Endothelial cell of umbilical vein (primary cell): Measurements from ENCODE around the gene GALNT2. TPM values are rescaled to one million over a fixed set of nuclear protein-coding genes. Genes with fewer than 3 reads are reported as not detected.

Experiments
- BruUV-seq: library from RNA; stranded (reverse); fragments of 400-500 nt; replicated peaks from 2 replicates; lab custom pipeline; 2021; lab: Mats Ljungman, UMichigan
- CTCF ChIA-PET: fragments of 300-600, 350-600 bp; sonication (Branson Sonifier 250); formaldehyde crosslinking; loops from one replicate; lab custom pipeline; 2021; ENCODE audit warnings: antibody characterized with exemption, inconsistent platforms; lab: Charles Lee
- POLR2A ChIA-PET: fragments of 300-600, 350-600 bp; sonication (Branson Sonifier 250); formaldehyde crosslinking; loops from one replicate; lab custom pipeline; 2021; ENCODE audit warnings: antibody characterized with exemption, inconsistent platforms; lab: Charles Lee
- DNase-seq: peaks from one replicate; pipeline ENCODE4 v3.0.0-alpha.2; 2011; ENCODE audit warnings: low read depth, low spot score
- FAIRE-seq: peaks from 2 replicates; lab custom pipeline; 2011; peaks lifted over from hg19 to GRCh38; lab: Jason Lieb, UNC
- H2AFZ ChIP-seq: 2 replicates; pipeline ENCODE4 v1.6.0; 2012; ENCODE audit warnings: low read depth, low read length, control low read depth, inconsistent platforms
- H3K27ac ChIP-seq: 2 replicates; pipeline ENCODE4 v1.5.1; 2011; ENCODE audit warnings: low read depth, mild to moderate bottlenecking, control low read depth, low read length, moderate library complexity; ENCODE audit not compliant: insufficient read depth
- H3K27me3 ChIP-seq, 2 experiments: 2 replicates each; pipeline versions ENCODE4 v1.6.0 to v1.6.1; 2011; ENCODE audit warnings: low read length in 2 of 2, mixed read lengths in 1 of 2; ENCODE audit not compliant: control insufficient read depth in 2 of 2, insufficient read depth in 2 of 2
- H3K36me3 ChIP-seq, 2 experiments: 2 replicates in 1 of 2; 3 replicates in 1 of 2; pipeline ENCODE4 v1.5.1; 2011; ENCODE audit warnings: low read length in 2 of 2, mild to moderate bottlenecking in 1 of 2, moderate library complexity in 1 of 2; ENCODE audit not compliant: control insufficient read depth in 2 of 2, insufficient read depth in 2 of 2; ENCODE audit errors: extremely low read depth in 1 of 2
- H3K4me1 ChIP-seq: 3 replicates; pipeline ENCODE4 v1.5.1; 2011; ENCODE audit warnings: mild to moderate bottlenecking, low read length; ENCODE audit not compliant: control insufficient read depth, insufficient read depth; ENCODE audit errors: extremely low read depth
- H3K4me2 ChIP-seq: 2 replicates; pipeline ENCODE4 v1.6.1; 2011; ENCODE audit warnings: low read length, control low read depth, mixed read lengths; ENCODE audit not compliant: insufficient read depth
- H3K4me3 ChIP-seq, 3 experiments: fragments of 200-600 bp in 1 of 3; sonication (generic), shearing (Covaris generic) in 1 of 3; replicated peaks in 1 of 3; 2 replicates each; pipeline ENCODE4 v1.5.1; 2011 to 2016; ENCODE audit warnings: control low read depth in 3 of 3, low read length in 3 of 3, mild to moderate bottlenecking in 2 of 3, inconsistent platforms in 1 of 3, low read depth in 1 of 3, moderate library complexity in 1 of 3; ENCODE audit not compliant: insufficient read depth in 1 of 3
- H3K79me2 ChIP-seq: 2 replicates; pipeline ENCODE4 v1.6.0; 2012; ENCODE audit warnings: low read length, inconsistent platforms; ENCODE audit not compliant: control insufficient read depth, insufficient read depth
- H3K9ac ChIP-seq: replicated peaks from 2 replicates; pipeline ENCODE3; 2011; ENCODE audit warnings: low read length, control low read depth; ENCODE audit not compliant: insufficient read depth; ENCODE audit errors: extremely low read depth
- H3K9me1 ChIP-seq: replicated peaks from 3 replicates; pipeline ENCODE4 v1.6.0; 2011; ENCODE audit warnings: mild to moderate bottlenecking, low read length; ENCODE audit not compliant: control insufficient read depth, insufficient read depth; ENCODE audit errors: extremely low read depth
- H3K9me3 ChIP-seq: replicated peaks from 2 replicates; pipeline ENCODE4 v1.5.1; 2012; ENCODE audit warnings: low read length, inconsistent platforms; ENCODE audit not compliant: control insufficient read depth, insufficient read depth
- H4K20me1 ChIP-seq: replicated peaks from 2 replicates; pipeline ENCODE3; 2011; ENCODE audit warnings: mild to moderate bottlenecking, low read length; ENCODE audit not compliant: control insufficient read depth, insufficient read depth; ENCODE audit errors: extremely low read depth
- EZH2 ChIP-seq: IDR thresholded peaks from 2 replicates; pipeline ENCODE4 v1.6.1; 2012; ENCODE audit warnings: borderline replicate concordance, low read depth, mild to moderate bottlenecking, moderate library complexity, low read length, inconsistent platforms; ENCODE audit not compliant: severe bottlenecking
- FOS ChIP-seq: IDR thresholded peaks from 2 replicates; pipeline ENCODE4 v1.6.1; 2011; ENCODE audit warnings: mild to moderate bottlenecking, low read length, moderate library complexity, borderline replicate concordance; ENCODE audit not compliant: insufficient read depth
- GATA2 ChIP-seq: IDR thresholded peaks from 2 replicates; pipeline ENCODE4 v1.7.0; 2011; ENCODE audit warnings: low read depth, mild to moderate bottlenecking, moderate library complexity, mixed read lengths, low read length; ENCODE audit not compliant: insufficient read length, insufficient read depth
- JUN ChIP-seq: IDR thresholded peaks from 2 replicates; pipeline ENCODE4 v1.6.1; 2011; ENCODE audit warnings: borderline replicate concordance, low read depth; ENCODE audit not compliant: insufficient read length, insufficient read depth
- MYC ChIP-seq: IDR thresholded peaks from one replicate; pipeline ENCODE4 v1.6.1; 2011; ENCODE audit warnings: mild to moderate bottlenecking, low read depth, low read length
- POLR2A ChIP-seq: IDR thresholded peaks from 2 replicates; pipeline ENCODE4 v1.6.1; 2012; ENCODE audit warnings: low read depth, mild to moderate bottlenecking, control low read depth, low read length
- POLR2AphosphoS5 ChIP-seq: IDR thresholded peaks from 2 replicates; pipeline ENCODE4 v1.6.1; 2012; ENCODE audit warnings: low read depth, mild to moderate bottlenecking, control low read depth, low read length, moderate library complexity; ENCODE audit not compliant: insufficient read depth
- dilution Hi-C: fragments of 300-500 bp; cut with MboI; formaldehyde crosslinking; loops from one replicate; pipeline ENCODE4 v1.15.0; 2019; ENCODE audit warnings: low sequenced_read_pairs; ENCODE audit not compliant: extremely low pct_ligation_motif_present
- intact Hi-C: fragments of 100-400 bp; cut with micrococcal nuclease; formaldehyde crosslinking; loops from one replicate; pipeline ENCODE4 v1.10.0; 2022
- polyA plus RNA-seq, 4 experiments: library from polyadenylated mRNA; depleted of rRNA in 3 of 4; stranded (reverse) in 3 of 4; unstranded in 1 of 4; fragments of >200 nt; gene quantifications; 2 replicates each; pipeline versions ENCODE4 v1.2.1 to v1.2.3, GENCODE V29; 2011 to 2012; ENCODE audit warnings: missing spikeins in 1 of 4
- total RNA-seq: library from RNA; stranded (reverse); gene quantifications from 2 replicates; pipeline ENCODE4 v1.2.3, GENCODE V29; 2021
- TF ChIP-seq, protein P1 (sequence below), 2 donors: IDR thresholded peaks; 1 replicate in 1 of 2; 2 replicates in 1 of 2; pipeline ENCODE4 v1.5.1; 2011; ENCODE audit warnings: low read length in 2 of 2, mild to moderate bottlenecking in 2 of 2, moderate library complexity in 2 of 2, control low read depth in 1 of 2, inconsistent platforms in 1 of 2, low read depth in 1 of 2; ENCODE audit not compliant: insufficient read depth in 1 of 2; ENCODE audit errors: extremely low read depth in 1 of 2
- TF ChIP-seq, protein P2 (sequence below): IDR thresholded peaks from 2 replicates; pipeline ENCODE4 v1.6.1; 2011; ENCODE audit not compliant: insufficient read depth, insufficient read length

Gene GALNT2
- total and polyA plus RNA-seq, 2 donors (not counting 3 experiments of a cell fraction or from before 2014, with no cell fraction given) = 56.3 to 77.5 TPM

DNA sequence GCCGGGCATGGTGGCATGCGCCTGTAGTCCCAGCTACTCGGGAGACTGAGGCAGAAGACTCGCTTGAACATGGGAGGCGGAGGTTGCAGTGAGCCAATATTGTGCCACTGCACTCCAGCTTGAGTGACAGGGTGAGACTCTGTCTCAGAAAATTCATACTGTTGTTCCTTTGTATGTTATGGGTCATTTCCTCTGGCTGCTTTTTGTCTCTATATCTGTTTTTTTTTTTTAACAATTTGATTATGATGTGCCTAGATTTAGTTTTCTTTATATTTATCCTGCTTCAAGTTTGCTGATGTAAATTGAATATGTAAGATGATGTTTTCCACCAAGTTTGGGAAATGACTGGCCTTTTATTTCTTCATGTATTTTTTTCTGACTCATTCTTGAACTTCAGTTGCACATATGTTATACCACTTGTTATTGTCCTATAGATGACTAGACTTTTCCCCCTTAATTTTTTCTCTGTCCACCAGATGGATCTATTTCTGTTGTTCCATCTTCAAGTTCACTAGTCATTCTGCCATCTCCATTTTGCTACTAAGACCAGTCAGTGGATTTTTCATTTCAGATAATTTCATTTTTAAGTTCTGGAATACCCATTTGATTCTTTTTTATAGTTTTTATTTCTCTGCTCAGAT, 173.5 kb downstream of the GALNT2 start:
- H3K36me3 ChIP-seq = peaks cover 0 to under 1% of the 10 kb centered on the region in 2 experiments
- FAIRE-seq (no peak), DNase-seq (peak; percentile 8)
- H3K4me1 ChIP-seq = no peaks in the 10 kb centered on the region
- intact Hi-C loops (no loop called here), dilution Hi-C loops (no loop called here)
- ChIA-PET POLR2A (no interaction called here), CTCF (interaction anchor here (1.5 kb wide), 1 partner anchor 19 kb away, joined by 3 read pairs; no protein-coding TSS in a partner anchor)
- no peak overlapping the region for H3K9ac ChIP-seq
- H3K27ac ChIP-seq = no peak overlapping the region
- no peaks in the 10 kb centered on the region for H3K79me2 ChIP-seq
- H3K4me3 ChIP-seq = no peak overlapping the region
- no peak overlapping the region for H3K4me2 ChIP-seq
- TF ChIP-seq EZH2 = no peak
- no peak for TF ChIP-seq JUN
- no peak for TF ChIP-seq GATA2
- TF ChIP-seq POLR2AphosphoS5 = no peak
- no peak for TF ChIP-seq MYC
- TF ChIP-seq, protein P1, sequence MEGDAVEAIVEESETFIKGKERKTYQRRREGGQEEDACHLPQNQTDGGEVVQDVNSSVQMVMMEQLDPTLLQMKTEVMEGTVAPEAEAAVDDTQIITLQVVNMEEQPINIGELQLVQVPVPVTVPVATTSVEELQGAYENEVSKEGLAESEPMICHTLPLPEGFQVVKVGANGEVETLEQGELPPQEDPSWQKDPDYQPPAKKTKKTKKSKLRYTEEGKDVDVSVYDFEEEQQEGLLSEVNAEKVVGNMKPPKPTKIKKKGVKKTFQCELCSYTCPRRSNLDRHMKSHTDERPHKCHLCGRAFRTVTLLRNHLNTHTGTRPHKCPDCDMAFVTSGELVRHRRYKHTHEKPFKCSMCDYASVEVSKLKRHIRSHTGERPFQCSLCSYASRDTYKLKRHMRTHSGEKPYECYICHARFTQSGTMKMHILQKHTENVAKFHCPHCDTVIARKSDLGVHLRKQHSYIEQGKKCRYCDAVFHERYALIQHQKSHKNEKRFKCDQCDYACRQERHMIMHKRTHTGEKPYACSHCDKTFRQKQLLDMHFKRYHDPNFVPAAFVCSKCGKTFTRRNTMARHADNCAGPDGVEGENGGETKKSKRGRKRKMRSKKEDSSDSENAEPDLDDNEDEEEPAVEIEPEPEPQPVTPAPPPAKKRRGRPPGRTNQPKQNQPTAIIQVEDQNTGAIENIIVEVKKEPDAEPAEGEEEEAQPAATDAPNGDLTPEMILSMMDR (IDR thresholded peaks at IDR 0.05; ENCODE audit: extremely low read depth in 1 of 2, insufficient read depth in 1 of 2, low read depth in 1 of 2, low read length in 2 of 2) = no peak
- no peak for TF ChIP-seq POLR2A
- no peak for TF ChIP-seq FOS
- TF ChIP-seq, protein P2, sequence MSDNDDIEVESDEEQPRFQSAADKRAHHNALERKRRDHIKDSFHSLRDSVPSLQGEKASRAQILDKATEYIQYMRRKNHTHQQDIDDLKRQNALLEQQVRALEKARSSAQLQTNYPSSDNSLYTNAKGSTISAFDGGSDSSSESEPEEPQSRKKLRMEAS = no peak
- H4K20me1 ChIP-seq = no peaks in the 10 kb centered on the region
- no peak overlapping the region for H2AFZ ChIP-seq
- H3K9me3 ChIP-seq = no peaks in the 10 kb centered on the region
- BruUV-seq = no TSS peak
- no peaks in the 10 kb centered on the region for H3K9me1 ChIP-seq
- no peaks in the 10 kb centered on the region for H3K27me3 ChIP-seq
